Stimulated activated CD4-positive, alpha-beta T cell treated with anti-CD3 and anti-CD28 coated beads, Interleukin-12 subunit alpha, Interleukin-12 subunit beta, amount 100 ng/mL, for 4 hours (primary cell): ENCODE results near the gene ERCC6L2.

Source experiments
- DNase-seq: peaks from one replicate; pipeline ENCODE4 v3.0.0-alpha.2; 2020

Gene ERCC6L2

GRCh38 chr9:95980262-95981125, 105.0 kb downstream of the ERCC6L2 start:
- no peak for DNase-seq

GRCh38 chr9:95981761-95982390, 106.4 kb downstream of the ERCC6L2 start:
- DNase-seq = no peak

GRCh38 chr9:95985440-95986055, 110.1 kb downstream of the ERCC6L2 start:
- DNase-seq = no peak

- no peak for DNase-seq
Observed at GRCh38 chr9:95989297-95989696, 113.8 kb downstream of the ERCC6L2 start.

- no peak for DNase-seq
Observed at GRCh38 chr9:95991326-95991725, 115.8 kb downstream of the ERCC6L2 start.

- no peak for DNase-seq
Observed at GRCh38 chr9:95992536-95992935, 117.0 kb downstream of the ERCC6L2 start.

GRCh38 chr9:95993337-95993736, 117.8 kb downstream of the ERCC6L2 start:
- DNase-seq = no peak

- DNase-seq = no peak
Observed at GRCh38 chr9:95999390-95999789, 123.9 kb downstream of the ERCC6L2 start.

- DNase-seq = no peak
Observed at GRCh38 chr9:96004379-96004778, 128.9 kb downstream of the ERCC6L2 start.

GRCh38 chr9:96006296-96006879, 130.9 kb downstream of the ERCC6L2 start:
- DNase-seq = no peak

GRCh38 chr9:96006961-96007360, 131.5 kb downstream of the ERCC6L2 start:
- DNase-seq = no peak

- no peak for DNase-seq
Observed at GRCh38 chr9:96008502-96009222, 133.2 kb downstream of the ERCC6L2 start.

GRCh38 chr9:96009223-96009602, 133.7 kb downstream of the ERCC6L2 start:
- DNase-seq = no peak

GRCh38 chr9:96009690-96010472, 134.4 kb downstream of the ERCC6L2 start:
- DNase-seq = peak; percentile 29

- peak; percentile 29 for DNase-seq
Observed at GRCh38 chr9:96014078-96014477, 138.6 kb downstream of the ERCC6L2 start.

GRCh38 chr9:96015876-96016686, 140.6 kb downstream of the ERCC6L2 start:
- DNase-seq = no peak
